CD4-positive, alpha-beta T cell treated with Interleukin-6 at 100 ng/mL for 8 hours (primary cell): ENCODE measurements around the gene SPAG7.

Experiments used
- DNase-seq: peaks from one replicate; pipeline ENCODE4 v3.0.0-alpha.2; 2020; ENCODE audit warnings: mixed read lengths, low spot score

SPAG7 gene

DNA sequence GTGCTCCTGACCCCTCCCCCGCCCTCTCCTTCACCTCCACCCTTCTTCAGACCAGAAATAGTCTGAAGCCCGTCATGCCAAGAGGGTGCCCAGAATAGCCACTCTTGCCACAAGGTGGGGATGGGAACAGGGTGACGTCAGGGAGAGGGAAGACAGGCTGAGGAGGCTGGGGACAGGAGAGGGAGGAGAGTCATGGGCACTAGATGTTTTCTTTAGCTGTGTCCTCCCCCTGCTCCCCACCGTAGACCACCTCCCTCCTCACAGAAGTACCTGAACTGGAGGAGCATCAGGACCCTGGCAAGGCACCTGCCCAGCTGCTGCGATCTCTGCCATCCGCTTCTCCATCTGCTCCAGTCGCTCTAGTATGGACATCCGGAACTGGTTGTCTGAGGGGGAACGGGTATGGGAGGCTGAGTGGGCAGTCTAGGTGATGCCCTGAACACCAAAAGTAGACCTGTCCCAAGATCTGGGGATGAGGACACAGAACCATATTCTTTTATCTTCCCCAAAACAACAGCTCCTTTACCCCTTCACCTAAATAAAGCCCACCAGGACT lies 6.6 kb upstream of the SPAG7 start:
- no peak for DNase-seq

DNA sequence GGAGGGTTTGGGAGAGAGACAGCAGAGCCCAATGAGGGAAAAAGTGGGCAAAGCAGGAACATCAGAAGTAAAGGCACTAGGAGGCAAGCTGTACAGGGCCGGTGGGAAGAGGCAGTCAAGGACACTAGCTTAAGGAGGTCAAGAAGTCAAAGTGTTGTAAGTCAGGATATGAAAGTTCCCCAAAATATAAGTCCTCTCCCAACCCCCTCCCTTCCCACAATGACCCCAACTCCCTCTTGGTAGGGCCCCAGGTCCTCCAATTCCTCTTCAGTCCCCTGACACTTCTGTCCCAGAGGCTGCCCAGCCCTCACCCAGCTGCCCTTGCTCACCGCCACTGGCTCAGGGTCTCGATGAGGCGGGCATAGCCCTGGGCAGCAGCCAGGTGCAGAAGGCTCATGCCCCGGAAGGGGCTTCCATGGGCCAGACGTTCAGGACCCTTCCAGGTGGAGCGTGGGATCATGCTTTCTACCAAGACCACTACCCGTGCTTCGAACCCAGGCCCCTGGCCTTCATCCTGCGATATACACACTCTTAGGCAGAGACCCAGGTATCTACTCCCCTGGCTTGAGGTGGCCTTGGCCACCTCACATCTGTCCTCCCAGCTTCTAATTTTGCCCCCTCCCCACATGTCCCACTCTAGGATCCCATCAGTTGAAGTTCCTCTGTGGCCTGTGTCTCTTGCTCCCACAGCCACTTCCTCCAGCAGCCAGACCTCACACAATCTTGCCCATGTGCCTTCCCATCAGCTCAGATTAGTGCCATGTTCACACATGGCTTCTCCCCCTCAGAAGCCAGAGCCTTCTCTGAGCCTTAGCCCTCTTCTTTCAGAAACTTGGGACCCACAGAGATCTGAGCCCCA lies 5.9 kb upstream of the SPAG7 start:
- no peak for DNase-seq

DNA sequence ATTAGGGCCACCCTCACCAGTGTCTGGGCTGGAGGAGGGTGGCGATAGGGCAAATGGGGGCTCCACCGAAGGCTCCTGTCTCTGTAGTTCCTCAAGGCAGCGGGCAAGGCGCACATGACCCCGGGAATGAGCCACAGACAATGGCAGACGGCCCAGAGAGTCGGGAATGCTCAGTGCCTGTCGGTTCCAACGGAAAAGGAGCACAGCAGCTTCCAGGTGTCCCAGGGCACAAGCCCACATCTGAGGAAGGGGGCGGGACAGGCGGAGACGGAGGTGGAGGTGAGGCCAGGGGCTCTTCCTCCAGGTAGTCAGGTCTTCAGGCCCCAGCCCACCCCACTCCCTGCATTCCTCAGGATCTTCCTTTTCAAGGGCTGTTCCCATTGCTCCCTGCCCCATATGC lies 5.1 kb upstream of the SPAG7 start:
- DNase-seq: no peak

DNA sequence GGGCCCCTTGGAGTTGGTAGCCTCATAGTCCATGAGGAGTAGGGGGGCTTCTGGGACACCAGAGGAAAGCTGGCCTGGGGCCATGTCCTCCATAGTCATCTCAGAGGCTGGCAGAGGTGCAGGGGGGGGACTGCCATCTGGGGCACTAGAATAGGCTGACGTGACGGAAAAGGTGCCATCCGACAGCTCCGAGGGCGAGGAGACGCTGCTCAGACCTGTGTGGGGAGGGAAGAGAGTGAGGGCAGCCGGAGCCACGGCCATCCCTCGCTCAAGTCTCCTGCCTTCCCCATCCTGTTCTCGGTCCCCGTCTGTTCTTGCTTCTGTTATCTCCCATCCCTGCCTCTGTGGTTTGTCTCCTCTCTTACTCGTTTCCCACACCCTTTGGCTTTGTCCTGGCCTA lies 4.7 kb upstream of the SPAG7 start:
- no peak for DNase-seq

DNA sequence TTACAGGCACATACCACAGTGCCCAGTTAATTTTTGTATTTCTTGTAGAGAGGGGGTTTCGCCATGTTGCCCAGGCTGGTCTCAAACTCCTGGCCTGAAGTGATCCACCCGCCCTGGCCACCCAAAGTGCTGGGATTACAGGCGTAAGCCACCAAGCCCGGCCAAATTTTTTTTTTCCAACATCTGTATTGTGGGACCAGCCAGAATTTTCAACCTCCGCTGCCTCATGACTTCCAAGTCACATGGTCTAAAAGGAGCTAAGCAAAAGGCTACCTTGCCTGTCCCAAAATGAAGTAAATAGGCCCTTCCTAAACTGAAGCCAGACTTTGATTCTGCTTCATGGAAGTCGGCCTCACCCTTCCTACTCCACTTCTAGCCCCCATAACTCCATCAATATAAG lies 4.2 kb upstream of the SPAG7 start:
- DNase-seq: no peak

DNA sequence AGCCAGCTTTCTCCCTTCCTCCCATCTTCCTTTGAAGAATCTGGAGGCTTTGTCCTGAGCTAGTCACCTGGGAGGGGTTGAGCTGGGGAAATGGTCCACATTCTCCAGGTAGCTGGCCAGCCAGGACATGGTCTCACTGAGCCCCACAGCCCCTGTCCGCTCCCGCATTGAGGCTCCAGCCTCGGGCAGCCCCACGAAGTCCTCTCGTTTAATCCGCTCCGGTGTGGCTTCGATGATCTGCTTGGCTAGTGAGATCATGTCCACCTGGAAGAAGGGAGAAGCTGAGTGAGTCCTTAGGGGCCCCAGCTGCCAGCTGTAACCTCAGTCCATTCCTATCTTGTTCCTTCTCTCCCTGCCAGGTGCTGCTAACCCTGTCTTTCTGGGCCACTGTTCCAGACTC lies 2.7 kb upstream of the SPAG7 start:
- DNase-seq: no peak

- no peak for DNase-seq
These were observed 2.0 kb upstream of the SPAG7 start for GRCh38 chr17:4969551-4970173.

GRCh38 chr17:4969047-4969550 lies 1.5 kb upstream of the SPAG7 start:
- DNase-seq: no peak

- no peak for DNase-seq
These were observed 949 bp upstream of the SPAG7 start for GRCh38 chr17:4968486-4969046.

DNA sequence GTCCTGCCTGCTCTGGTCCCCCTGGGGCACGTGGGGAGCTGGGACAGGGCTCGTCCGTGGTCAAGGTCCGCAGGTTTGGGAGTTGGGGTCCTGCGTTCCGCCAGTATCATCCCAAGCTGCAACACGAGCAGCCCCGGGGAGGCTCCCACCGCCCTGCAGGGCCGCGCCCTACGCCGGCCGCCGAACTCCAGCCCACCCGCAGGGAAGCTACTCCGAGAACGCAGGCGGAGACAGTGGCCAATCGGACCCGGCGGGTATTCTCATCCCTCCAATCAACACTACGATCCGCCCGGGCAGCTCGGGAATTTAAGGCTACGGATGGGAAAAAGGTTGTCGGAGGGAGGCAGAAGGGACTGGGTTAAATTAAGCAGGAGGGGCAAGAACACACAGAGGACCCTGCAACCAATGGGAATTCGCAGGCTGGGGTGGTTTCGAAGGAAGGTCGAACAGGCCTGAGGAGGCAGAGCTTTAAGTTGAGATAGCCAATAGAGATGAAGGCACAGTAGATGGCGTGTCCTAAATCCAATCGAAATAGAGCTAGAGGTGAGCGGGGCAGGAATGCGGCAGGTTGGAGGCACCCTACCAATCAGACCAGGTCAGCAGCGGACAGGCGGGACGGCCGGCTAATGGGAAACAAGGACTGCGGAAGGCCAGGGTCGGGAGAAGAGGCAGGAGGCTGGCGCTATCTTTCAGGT lies 626 bp downstream of the SPAG7 start:
- peak; percentile 99 for DNase-seq

DNA sequence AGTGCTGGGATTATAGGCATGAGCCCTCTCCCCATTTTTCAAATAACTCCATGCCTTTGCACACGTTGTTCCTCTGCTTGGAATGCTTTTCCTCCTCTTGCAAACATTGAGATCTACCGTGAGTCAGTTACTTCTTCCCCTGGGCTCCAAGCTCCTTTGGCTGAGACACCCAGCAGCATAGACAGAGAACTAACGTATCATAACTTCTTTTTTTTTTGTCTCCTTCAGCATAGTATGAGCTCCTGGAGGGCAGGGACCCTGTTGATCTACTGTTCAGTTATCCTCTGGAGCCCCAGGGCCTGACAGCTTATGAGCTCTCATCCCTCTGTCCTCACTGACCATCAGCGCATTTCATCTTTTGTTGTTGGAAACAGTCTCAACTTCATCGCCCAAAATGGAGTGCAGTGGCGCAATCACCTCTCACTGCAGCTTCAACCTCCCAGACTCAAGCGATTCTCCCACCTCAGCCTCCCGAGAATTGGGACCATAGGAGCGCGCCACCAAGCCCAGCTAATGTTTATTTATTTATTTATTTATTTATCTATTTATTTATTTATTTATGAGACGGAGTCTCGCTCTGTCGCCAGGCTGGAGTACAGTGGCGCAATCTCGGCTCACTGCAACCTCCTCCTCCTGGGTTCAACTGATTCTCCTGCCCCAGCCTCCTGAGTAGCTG lies 2.2 kb downstream of the SPAG7 start:
- DNase-seq: no peak

DNA sequence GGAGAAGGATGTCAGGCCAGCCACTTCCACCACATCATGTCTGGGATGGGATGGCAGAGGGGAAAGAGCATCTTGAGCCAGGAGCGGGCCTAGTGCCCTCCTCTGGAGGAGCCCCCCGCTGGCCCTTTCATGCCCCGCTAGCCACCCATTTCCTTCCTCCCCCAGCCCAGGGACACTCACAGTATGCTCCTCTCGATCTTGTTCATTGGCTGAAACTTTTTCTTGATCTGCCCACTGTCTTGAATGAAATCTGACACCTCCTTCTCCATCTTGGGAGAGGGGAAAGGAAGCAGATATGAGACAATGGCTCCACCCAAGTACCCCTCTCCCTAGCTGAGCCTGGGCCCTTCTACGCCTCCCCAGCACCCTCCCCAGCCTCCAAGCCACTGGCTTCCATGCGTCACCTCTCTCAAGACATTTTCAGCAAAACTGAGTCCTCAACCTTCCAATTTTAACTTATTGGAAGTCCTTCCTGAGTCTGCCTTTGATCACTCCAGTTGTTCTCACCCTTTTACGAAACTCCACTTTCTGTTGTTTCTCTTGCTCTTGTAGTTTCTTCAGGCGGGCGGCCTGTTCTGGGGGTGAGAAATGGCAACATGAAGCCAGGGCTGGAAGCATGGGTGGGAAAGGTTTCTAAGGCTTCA lies 7.2 kb downstream of the SPAG7 start:
- DNase-seq: no peak

DNA sequence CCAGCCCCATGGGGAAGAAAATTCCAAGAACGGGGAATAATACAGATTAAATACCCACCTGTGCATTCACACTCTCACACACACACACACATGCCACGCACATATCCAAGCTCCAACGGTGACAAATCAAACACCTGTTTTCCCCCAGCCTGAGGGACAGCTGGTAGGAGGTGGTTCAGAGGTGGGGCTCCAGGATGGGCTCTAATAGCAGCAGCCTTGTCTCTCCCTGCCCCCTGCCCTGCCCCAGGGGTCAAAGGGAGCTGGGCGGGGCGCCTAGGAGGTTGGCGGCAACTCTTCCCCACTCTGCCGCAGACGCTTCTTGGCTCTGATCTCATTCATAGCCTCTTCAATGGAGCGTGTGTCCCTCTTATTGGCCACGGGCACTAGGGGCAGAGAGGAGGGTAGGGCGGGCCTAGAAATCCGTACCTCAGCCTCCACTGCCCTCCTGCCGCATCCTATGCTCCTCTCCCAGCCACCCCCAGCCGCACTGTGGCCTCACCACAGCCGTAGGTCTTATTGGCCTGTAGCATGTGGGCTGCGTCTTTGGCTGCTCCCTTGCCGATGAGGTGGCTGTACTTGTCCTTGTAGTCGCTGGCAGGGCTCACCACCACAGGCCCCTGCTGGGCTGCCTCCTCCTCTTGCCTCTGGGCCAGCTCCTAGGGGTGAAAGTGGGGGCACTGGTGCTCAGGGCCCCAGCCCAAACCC lies 8.2 kb downstream of the SPAG7 start:
- DNase-seq: no peak

GRCh38 chr17:4958102-4958501 lies 9.5 kb downstream of the SPAG7 start:
- no peak for DNase-seq

- DNase-seq: peak; percentile 35
These were observed 11.0 kb downstream of the SPAG7 start for GRCh38 chr17:4956493-4957061.

DNA sequence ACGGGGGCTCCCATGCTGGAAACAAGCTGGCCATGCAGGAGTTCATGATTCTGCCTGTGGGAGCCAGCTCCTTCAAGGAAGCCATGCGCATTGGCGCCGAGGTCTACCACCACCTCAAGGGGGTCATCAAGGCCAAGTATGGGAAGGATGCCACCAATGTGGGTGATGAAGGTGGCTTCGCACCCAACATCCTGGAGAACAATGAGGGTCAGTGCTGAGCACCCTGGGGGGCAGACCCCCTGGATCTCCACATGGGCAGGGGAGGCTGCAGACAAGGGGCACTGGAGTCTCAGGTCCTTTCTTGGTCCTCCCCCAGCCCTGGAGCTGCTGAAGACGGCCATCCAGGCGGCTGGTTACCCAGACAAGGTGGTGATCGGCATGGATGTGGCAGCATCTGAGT lies 12.5 kb downstream of the SPAG7 start:
- DNase-seq: no peak

DNA sequence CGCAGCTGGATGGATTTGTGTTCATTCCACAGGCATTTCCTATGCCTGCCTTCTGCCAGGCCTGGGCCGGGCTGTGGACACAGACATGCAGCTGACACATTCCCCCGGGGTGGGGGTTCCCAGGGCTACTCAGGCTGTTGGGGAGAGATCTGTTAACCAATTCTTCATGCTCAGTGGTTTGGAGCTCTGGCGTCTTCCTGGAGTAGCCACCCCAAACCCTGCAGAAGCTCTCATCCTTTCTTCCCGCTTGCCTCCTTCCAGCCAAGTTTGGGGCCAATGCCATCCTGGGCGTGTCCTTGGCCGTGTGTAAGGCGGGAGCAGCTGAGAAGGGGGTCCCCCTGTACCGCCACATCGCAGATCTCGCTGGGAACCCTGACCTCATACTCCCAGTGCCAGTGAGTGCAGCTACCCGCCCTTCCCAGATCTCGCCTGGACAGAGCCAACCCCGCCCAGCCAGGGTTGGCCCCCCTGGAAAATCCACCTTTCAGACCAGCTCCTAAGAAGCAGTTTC lies 14.1 kb downstream of the SPAG7 start:
- DNase-seq: no peak

DNA sequence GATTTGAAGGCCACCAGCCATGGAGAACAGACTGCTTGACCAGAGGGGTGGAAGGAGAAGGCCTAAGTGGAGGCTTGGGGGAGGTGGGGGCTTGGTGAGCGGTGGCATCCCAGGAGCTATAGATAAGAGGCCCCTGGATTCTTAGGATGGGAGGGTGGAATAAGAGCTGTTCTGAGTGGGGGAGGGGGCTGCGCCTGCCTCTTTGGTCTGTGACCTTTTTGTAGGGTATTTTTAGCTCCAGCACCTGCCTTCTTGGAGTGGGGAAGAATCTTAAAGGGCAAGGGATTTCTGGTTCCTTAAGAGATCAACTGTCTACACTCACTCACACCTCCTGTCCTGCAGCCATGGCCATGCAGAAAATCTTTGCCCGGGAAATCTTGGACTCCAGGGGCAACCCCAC lies 16.1 kb downstream of the SPAG7 start:
- DNase-seq: no peak

DNA sequence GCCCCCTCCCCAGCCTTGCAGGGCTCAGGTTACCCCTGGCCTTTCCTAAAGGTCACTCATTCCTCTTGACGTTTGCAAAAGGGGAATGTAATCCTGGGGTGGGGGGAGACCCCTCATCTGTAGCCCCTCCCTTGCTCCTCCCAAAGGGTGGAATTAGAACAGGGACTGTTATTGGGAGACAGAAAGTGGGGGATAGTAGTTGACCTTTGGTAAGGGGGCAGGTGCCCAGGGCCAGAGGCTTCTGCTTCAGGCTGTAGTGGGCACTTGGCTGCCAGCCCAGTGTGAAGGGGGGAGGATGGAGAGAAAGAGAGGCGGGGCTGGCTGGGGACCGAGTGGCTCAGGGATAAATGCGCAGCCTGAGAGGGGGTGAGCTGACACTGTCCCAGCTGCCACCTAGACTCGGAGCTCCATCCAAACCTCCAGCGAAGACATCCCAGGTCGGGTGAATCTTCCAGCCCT lies 16.8 kb downstream of the SPAG7 start, which contains the start of gene ENO3:
Gene ENO3, plus strand, starts transcription at position 374 of the 459 bp plus-strand sequence. CDS start 711 bp downstream, outside the sequence.
- DNase-seq: no peak
